ENCODE measurements around the gene PACRG.

GRCh38 chr6:162733489-162733888 lies 5.7 kb downstream of the PACRG start:
- no peak for TF ChIP-seq POLR2A (IDR thresholded peaks at IDR 0.05; ENCODE audit: low read depth, low read length)
- TF ChIP-seq TAF1 (IDR thresholded peaks at IDR 0.05; ENCODE audit: borderline replicate concordance, low read depth, low read length) = no peak

Data from GM12892 (cell line).